GM12801 (cell line): ENCODE results near the gene GPD1.

Experiments
- TF ChIP-seq, protein P1 (sequence below): IDR thresholded peaks from one replicate; pipeline ENCODE4 v1.5.1; 2011; ENCODE audit warnings: control low read depth; ENCODE audit not compliant: insufficient read length; ENCODE audit errors: extremely low read depth

Gene GPD1

DNA sequence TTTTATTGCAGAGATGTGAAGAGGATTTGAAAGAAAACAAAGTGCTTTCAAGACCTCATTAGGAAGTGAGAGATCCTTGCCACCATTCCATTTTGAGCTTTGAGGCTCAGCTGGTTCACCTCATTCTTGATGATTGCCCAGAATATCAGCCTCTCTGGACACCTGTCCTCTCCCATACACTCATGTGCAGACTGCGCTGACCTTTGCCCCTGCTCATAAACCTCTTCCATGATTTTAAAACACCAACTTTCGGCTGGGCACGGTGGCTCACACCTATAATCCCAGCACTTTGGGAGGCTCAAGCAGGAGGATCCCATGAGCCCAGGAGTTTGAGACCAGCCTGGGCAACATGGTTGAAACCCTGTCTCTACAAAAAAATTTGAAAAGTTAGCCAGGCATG lies 17.1 kb downstream of the GPD1 start:
- TF ChIP-seq, protein P1, sequence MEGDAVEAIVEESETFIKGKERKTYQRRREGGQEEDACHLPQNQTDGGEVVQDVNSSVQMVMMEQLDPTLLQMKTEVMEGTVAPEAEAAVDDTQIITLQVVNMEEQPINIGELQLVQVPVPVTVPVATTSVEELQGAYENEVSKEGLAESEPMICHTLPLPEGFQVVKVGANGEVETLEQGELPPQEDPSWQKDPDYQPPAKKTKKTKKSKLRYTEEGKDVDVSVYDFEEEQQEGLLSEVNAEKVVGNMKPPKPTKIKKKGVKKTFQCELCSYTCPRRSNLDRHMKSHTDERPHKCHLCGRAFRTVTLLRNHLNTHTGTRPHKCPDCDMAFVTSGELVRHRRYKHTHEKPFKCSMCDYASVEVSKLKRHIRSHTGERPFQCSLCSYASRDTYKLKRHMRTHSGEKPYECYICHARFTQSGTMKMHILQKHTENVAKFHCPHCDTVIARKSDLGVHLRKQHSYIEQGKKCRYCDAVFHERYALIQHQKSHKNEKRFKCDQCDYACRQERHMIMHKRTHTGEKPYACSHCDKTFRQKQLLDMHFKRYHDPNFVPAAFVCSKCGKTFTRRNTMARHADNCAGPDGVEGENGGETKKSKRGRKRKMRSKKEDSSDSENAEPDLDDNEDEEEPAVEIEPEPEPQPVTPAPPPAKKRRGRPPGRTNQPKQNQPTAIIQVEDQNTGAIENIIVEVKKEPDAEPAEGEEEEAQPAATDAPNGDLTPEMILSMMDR: no peak

DNA sequence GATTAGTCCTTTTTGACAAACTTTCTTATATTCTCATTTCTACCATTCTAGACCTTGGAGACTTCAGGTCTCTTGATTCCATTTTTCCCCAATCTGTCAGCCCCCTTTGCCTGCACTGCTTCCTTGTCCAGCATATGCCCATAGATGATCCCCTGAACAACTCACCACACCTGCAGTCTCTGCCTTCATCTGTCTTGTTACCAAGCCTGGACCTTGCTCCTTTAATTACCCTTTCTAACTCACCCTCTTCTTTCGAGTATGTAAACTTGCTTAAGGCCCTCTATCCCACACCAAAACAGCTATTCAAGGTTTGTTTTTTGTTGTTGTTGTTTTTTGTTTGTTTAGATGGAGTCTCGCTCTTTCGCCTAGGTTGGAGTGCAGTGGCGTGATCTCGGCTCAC lies 17.8 kb downstream of the GPD1 start:
- TF ChIP-seq, protein P1: no peak

GRCh38 chr12:50123203-50123602 lies 19.4 kb downstream of the GPD1 start:
- TF ChIP-seq, protein P1: no peak

DNA sequence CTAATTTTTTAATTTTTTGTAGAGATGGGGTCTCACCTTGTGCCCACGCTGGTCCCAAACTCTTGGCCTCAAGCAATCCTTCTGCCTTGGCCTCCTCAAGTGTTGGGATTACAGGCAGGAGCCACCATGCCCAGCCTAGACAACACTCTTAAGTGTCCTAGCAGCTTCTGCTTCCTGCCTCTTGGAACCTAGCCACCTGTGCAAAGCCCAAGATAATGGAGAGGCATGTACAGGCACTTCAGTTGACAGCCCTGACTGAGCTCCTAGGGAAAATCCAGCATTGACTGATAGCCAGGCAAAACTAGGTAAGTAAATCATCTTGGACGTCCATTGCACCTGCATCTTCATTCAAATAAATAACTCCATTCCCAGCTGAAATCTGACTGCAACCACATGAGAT lies 23.7 kb downstream of the GPD1 start:
- TF ChIP-seq, protein P1: no peak

DNA sequence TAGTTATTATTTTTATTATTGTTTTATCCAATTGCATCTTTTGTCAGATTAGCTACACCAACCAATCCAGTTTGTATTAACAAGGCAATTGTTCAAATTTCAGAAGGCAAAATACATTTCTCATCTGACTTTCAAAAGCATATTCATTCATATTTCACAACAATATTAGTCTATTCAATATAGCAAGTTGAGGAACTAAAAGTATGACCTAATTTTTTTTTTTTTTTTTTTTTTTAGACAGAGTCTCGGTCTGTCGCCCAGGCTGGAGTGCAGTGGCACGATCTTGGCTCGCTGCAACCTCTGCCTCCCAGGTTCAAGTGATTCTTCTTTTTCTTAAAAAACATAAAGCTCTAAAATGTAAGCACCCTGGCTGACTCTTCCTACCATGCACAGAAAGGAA lies 25.5 kb downstream of the GPD1 start:
- TF ChIP-seq, protein P1: no peak

- TF ChIP-seq, protein P1: no peak
Measured at GRCh38 chr12:50132505-50133135, 28.8 kb downstream of the GPD1 start.

DNA sequence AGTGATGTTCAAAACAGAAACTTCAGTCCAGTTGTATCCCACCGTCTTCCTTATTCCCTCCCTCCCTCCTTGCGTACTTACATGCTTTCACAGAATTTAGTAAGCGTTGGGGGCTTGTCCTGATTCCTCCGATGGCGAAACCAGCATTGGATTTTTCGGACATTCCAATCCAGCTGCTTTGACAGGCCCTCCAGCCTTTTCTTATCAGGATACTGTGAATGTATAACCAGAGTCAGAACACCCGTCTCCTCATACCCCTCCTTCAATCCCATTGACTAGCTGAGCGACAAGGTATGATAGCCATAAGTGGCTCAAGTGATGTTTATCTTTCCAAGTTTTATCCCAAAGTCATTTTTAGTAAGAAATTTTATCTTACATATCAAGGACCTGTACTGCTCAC lies 39.2 kb downstream of the GPD1 start:
- TF ChIP-seq, protein P1: no peak
